Stomach (tissue), 4 donors: ENCODE results near the gene CAV2.

Experiments
- POLR2A ChIP-seq, 4 donors: fragments of 450-650 bp; IDR thresholded peaks; one replicate each; pipeline ENCODE4 v1.6.1; 2016; ENCODE audit warnings: antibody characterized with exemption in 4 of 4, control low read depth in 2 of 4, mild to moderate bottlenecking in 1 of 4, moderate library complexity in 1 of 4
- TF ChIP-seq, protein P1 (sequence below), 7 experiments: fragments of 450-650 bp in 4 of 7; fragments of 200-600 bp in 3 of 7; sonication (generic) in 3 of 7; IDR thresholded peaks; one replicate each; pipeline ENCODE4 v1.5.1; 2016 to 2019; ENCODE audit warnings: antibody characterized with exemption in 7 of 7, control low read depth in 2 of 7, mild to moderate bottlenecking in 1 of 7

DNA sequence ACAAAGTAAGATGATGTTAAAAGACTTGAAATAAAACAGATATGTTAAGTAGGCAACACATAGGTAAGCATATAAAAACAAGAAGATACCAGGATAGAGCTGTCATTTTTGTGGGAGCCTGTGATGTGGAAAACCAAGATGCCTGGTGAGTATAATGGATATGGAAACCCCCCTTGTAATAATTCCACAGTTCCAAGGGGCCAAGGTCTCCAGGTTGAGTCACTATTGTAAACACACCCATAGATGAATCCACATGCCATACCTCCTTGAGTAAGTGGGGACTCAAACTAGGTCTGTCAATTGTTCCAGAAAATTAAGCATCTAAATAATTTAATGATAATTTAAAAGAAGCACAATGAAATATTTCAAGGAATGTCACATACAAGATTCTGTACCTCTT, 41.2 kb downstream of the CAV2 start:
- TF ChIP-seq, protein P1, sequence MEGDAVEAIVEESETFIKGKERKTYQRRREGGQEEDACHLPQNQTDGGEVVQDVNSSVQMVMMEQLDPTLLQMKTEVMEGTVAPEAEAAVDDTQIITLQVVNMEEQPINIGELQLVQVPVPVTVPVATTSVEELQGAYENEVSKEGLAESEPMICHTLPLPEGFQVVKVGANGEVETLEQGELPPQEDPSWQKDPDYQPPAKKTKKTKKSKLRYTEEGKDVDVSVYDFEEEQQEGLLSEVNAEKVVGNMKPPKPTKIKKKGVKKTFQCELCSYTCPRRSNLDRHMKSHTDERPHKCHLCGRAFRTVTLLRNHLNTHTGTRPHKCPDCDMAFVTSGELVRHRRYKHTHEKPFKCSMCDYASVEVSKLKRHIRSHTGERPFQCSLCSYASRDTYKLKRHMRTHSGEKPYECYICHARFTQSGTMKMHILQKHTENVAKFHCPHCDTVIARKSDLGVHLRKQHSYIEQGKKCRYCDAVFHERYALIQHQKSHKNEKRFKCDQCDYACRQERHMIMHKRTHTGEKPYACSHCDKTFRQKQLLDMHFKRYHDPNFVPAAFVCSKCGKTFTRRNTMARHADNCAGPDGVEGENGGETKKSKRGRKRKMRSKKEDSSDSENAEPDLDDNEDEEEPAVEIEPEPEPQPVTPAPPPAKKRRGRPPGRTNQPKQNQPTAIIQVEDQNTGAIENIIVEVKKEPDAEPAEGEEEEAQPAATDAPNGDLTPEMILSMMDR (IDR thresholded peaks at IDR 0.05), result no peak
- no peak for TF ChIP-seq POLR2A (IDR thresholded peaks at IDR 0.05)
